NK-92 (cell line): ENCODE measurements around the gene TIGD6.
A peak's percentile ranks its signal among the peaks of the same experiment; 100 is the strongest.

Experiments used
- DNase-seq: peaks from one replicate; lab custom pipeline; 2025; ENCODE audit not compliant: unreplicated experiment; lab: John Stamatoyannopoulos, UW

Gene TIGD6

DNA sequence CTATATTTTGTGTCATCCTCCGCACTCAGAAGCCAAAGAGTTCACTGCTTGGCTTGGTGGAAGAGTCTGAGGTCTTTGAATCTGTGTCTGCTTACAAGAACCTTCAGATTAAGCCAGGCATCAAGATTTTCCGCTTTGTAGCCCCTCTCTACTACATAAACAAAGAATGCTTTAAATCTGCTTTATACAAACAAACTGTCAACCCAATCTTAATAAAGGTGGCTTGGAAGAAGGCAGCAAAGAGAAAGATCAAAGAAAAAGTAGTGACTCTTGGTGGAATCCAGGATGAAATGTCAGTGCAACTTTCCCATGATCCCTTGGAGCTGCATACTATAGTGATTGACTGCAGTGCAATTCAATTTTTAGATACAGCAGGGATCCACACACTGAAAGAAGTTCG, 19.2 kb downstream of the TIGD6 start:
- DNase-seq, result no peak

DNA sequence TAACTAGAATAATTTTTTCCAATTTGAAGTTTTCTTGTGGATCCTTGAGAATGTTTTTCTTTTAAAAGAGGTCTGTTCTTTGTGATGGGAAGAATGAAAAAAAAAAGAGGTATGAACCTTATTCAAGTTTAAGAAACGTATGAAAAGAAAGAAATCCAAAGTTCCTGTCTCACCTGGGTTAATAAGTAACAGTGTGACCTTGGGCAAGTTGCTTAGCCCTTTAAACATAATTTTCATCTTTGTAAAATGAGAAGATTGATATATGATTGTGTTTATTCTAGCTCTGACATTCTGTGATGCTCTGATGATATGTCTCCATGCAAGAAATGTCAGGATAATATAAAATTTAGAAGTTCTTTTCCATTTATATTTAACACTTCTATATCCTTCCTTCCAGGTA, 20.6 kb downstream of the TIGD6 start:
- DNase-seq, result no peak

DNA sequence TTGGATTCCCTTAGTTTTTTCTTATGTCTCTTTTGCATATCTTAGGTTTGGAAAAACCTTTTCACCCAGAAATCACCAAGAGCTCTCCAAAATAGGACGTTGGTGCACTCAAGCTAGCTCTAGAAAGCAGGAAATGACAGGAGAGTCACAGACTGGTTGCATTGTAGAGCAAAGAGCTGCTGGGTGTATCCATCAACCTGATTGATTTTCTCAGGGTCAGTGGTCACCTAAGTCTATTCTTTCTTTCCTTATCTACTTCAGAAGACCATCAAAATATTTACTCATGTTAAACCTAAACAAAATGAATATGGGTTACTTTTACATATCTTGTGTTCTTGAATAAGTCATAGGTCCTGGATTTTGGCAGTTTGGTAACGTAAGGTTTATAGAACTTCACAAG, 25.0 kb downstream of the TIGD6 start:
- no peak for DNase-seq

DNA sequence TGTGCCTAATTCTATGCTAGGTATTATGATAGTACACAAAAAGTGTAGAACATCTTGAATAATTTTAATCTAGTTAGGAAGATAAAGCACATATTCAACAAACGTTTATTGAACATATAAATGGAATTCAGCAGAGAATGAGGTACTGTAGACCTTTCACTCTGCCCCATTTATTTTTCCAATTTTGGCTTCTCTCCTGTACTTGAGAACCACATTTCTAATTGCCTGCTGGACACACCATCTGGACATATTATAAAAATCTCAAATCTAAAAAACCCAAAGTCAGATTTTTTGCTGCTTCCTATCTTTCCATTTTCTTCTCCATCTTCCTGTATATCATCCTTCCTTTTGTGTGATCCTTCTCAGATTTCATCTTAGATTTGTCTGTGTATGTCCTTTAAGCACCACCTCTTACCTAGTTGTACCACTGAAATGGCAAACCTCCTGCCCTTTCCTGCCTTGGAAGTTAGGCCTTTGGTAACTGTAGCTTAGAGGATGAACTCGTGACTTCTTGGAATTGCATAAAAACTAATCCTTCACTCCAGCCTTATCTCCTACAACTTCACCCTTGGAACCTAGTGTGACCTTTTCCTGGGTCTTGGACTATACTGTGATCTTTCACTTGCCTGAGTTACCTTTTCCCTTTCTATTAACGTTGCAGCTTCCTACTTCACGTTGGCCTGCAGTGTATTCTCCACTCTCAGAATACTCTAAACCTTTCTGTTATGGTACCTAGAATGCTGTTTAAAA, 31.1 kb downstream of the TIGD6 start:
- no peak for DNase-seq

DNA sequence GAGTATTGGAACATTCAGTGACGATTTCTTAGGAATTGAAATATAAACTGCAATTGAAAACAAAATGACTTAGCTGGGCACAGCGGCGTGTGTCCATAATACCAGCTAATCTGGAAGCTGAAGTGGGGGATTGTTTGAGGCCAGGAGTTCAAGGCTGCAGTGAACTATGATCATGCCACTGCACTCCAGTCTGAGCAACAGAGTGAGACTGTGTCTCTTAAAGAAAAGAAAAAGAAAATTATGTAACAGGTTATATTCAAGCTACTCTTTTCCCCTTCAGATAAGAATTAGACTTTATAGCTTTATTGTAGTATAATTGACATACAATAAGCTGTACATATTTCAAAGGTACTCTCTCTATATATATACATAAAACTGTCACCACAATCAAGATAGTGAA, 33.5 kb downstream of the TIGD6 start:
- no peak for DNase-seq

DNA sequence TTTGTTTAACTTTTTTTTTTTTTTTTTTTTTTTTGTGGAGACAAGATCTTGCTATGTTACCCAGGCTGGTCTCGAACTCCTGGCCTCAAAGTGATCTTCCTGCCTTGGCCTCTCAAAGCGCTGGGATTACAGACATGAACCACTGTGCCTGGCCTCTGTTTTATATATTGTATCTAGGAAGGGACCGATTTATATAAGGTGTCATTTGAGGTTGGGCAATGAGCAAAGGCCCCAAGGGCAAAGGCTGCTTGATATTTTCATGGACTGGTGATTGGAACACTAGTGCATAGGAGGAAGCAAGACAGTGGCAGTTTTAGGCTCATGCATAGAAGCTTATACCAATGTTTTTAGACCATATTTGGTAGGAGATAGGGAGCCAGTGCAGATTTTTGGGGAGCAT, 36.7 kb downstream of the TIGD6 start:
- no peak for DNase-seq

DNA sequence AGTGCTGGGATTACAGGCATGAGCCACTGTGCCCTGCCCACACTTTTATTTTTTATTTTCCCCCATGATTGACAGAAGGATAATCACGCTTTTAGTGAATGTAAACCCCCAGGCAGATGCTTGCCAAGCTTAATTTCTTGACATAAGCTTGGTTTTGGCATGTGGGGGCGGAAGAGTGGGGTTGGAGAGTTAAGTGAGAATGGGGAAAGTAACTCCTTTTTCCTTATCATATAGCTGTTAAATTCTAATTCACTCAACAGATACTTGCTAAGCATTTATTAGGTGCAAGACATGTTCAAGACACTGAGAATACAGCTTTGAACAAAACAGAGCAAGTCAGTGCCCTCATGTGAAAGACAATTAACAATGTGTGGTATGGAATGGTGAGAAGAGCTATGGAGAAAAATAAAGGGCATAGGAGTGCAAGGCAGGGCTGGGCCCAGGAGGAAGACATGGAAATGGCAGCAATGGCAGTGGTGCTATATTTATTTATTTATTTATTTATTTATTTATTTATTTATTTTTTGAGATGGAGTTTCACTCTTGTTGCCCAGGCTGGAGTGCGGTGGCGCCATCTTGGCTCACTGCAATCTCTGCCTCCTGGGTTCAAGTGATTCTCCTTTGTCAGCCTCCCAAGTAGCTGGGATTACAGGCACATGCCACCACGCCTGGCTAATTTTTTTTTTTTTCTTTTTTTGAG, 37.7 kb downstream of the TIGD6 start:
- no peak for DNase-seq

DNA sequence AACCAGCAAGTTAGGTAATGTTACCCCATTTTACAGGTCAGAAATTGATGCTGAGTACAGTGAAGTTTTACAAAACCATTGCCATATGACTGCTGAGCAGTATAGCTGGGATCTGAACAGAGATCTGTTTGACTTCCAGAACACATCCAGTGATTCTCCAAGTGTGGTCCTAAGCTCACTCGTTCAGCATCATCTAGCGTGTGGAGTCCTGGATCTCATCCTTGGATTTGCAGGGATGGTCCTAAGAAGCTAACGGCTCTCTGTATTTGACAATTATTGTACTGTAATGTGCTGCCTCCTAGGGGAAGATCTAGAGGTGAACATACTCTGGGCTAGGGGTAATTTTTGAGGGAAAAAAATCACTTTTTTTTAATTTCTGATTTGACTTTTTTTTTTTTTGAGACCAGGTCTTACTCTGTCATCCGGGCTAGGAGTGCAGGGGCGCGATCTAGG, 38.5 kb downstream of the TIGD6 start:
- DNase-seq, result no peak

DNA sequence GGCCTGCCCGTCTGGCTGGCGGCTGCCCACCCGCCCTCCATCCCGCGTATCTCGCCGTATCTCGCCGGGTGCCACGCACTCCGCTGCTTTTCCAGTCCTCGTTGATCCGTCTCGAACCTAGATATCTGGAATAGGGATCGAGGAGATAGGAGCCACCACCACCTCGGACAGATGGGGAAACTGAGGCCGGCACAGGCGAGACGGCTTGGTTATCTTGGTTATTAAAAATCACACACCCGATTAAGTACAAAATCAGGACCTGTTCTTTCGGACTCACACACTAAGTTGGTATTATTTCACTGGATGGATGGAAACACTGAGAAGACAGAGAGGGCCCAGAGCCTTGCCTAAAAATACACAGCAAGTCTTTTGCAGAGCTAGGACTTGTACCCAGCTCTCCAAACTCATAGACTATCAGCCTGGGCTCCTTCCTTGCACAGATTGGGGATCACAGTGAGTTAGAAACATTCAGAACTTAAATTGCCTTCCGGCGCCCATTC, 39.2 kb downstream of the TIGD6 start:
- no peak for DNase-seq

DNA sequence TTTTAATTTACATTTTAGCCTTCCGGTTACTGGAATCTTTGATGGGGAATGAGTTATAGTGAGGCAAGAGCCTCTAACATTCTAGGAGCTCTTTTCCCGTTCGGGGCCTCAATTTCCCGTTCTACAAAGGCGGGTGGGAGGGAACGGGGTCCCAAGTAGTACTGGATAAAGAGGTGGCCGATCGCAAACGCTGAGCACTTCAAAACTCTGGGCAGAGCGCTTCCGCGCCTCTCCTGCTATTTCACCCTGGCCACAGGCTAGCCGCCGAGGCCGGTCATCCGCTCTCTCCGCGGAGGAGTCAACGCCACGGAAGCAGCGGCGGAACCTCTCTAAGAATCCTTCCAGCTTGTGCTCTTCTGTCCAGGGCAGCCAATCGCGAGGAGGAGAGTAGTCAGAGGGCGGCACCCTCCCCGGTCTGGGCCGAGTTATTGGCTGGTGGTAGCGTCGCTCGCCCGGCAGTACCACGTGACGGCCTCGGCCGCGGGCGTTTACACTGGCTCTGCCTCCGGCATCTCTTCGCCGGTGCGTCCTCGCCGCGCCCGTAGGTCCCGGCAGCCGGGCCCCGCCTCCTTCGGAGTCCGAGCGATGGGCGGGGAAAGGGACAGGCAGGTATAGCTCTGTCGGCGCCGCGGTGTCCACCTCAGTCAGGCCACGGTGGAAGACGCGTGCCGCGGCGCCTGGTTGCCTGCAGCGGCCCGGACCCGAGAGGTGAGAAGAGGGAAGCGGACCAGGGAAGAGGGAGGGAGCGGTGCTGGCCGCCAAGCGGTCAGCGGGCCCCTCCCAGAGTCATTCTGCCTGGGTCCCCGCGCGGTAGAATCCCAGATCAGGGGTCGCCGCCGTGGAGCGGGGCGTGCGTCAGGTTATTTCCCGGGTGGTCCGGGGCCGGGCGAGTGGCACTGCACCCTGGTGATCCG, 39.9 kb downstream of the TIGD6 start, which contains the start of gene SLC26A2:
TSS of gene SLC26A2 (plus strand) at position 487 of the 914 bp plus-strand sequence. CDS start 16,895 bp downstream, outside the sequence.
- DNase-seq, result peak; percentile 38

DNA sequence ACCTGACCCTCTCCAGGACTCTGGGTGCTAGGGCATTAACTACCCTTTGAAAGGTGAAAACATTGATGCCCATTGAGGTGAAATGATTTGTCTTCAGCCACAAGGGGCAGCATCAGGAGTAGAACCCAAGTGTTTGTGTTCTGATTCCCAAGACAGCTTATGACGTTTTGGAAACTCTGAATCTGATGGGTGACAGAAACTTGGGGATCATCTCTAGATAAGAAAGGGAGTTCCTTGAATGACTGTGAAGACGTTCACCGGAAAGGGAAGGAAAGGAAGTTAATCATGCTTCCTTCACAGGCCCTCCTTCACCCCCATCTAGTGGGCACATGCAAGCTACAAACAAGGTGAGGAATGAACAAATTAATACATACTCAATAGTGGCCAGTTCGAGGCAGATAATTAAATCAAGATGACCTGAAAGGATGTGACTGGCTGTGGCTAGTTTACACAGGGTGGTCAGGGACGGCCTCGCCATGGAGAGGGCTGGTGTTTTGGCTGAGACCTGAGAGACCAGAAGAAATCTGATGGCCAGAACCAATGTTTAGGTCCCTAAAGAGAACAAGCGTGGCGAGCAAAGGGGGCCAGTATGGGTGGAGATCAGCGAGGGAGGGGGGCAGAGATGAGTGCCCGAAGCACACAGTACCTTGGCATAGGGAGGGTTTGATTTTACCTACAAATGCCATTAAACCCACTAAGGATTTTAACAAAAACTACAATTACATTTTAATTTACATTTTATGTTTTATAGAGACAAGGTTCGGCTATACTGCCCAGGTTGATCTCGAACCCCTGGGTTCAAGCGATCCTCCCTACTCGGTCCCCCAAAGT, 40.8 kb downstream of the TIGD6 start:
- no peak for DNase-seq

DNA sequence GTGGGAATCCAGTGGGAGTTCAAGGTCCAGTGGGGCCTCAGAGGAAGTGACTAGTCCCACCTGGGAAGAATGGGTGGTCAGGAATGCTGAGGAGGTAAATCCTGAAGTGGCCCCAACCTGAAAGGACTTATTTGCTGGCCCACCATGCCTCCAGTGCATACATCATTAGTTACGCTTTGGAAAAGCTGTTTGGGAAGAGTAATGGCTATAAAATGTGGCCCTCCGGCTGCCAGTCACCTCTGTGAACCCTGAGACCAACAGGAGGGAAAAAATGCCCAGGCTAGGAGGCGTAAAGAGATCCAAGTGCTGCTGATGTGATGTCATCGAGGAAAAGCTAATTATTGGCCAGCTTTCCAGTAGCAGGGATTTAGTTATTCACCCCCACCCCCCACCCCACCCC, 42.6 kb downstream of the TIGD6 start:
- DNase-seq, result no peak

DNA sequence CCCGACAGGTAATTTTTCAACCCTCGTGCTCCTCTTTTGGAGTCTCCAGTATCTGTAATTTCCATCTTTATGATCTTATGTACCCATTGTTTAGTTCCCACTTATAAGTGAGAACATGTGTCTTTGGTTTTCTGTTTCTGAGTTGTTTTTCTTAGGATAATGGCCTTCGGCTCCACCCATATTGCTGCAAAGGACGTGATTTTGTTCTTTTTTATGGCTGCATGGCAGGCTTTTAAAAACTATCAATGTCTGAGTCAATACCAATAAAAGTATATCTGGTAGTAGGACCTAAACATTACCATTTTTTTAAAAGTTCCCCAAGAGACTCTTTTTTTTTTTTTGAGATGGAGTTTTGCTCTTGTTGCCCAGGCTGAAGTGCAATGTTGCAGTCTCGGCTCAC, 43.8 kb downstream of the TIGD6 start:
- DNase-seq, result no peak

DNA sequence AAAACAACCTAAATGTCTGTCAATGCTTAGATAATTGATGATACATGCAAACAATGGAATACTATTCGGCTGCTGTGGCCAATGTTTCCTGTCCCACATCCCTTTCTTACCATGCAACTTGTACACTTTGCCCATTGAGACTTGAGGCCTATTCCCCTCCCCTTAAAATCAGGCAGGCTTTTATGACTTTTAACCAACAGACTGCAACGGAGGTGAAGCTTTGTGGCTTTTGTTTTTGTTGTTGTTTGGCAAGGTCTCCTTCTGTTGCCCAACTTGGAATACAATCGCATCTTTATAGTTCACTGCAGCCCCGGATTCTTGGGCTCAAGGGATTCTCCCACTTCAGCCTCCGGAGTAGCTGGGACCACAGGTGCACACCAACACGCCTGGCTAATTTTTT, 45.7 kb downstream of the TIGD6 start:
- DNase-seq, result no peak

DNA sequence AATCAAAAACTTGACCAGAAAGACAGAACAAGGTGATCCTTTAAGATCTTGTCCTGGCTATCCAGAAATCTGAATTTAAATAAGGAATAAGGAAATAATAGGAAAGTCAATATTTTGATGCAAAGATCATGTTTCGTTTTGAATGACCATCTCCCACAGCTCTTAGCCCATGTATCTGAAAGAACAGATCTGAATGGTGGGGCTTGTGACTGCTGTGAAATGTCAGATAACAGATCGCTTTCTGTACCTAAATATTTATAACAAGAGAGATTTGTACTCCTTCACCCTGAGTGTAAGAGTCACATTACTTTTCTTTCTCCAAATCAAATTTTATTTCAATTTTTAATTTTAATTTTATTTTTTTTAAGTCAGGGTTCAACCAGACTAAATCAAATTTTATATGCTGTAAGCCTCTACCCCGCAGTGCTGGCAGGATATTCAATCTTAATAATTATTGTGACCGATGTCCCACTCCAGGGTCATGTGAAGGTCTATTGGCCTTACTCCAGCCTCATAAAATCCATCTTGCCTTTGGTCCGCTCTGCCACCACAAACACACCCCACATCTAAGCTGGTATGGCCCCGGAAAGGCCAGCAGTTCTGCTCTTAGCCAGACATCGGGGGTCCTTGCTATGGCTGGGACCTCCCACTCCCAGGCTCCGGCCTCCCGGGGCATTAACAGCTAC, 46.9 kb downstream of the TIGD6 start:
- DNase-seq, result no peak

DNA sequence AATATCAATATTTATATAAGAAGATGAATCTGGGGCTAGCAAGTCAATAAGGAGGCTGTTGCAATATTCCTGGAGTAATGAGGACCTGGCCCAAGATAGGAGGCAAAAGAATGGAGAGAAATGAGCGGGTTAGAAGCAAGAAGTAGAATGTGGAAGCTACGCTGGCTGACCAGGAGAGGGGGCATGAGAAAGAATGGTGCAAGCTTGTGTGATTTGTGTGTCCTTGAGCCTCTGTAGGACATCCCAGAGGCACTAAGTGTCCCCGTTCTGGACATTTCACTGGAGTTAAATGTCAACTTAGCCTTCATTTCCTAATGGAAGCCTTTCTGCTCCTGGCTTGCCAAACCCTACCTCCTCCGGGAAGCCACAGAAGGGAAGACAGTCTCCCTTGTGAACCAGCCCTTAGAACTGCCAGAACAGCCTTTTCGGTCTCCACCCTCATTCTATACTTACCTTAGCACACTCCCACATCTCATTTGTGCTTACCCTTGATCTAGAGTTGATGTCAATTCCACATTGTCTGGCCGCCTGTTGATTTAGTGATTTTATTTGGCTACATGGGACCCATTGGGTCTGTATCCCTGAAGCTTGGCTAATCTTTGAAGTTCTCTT, 49.2 kb downstream of the TIGD6 start:
- DNase-seq, result no peak

DNA sequence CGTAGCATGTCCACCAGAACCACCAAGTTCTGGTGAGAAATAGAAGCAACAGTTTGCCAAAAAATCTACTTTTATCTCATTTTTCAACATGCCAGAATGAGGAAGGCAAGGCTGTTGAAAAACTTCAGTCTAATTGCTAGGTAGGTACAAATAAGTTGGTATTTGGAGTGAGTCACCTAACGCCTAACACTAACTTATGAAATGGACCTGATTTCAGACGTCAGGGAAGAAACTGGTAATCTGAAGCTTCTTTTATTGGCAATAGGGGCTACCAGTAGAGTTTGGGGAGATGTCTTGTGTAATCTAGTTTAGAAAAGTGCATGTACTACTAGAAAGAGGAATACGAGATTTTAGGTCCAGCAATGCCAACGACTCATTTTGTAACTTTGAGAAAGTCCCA, 51.5 kb downstream of the TIGD6 start:
- no peak for DNase-seq

DNA sequence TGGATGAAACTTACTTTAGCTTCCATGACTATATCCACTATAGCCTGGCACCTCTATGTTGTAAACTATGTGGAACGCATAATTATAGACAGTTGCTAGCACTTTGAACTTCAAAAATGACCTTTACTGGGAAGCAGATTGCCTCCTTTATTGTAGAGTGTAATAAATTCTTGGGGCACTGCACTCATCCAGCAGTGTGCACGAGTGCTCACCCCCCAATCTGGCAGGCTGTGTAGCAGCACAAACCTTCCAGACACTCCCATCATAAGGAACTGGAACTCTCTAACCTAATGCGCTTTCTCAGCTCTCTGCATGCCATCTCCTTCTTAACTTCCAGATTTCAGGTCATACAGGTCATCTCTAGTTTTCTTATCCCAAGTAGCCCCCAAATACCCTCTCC, 54.3 kb downstream of the TIGD6 start:
- DNase-seq, result no peak

DNA sequence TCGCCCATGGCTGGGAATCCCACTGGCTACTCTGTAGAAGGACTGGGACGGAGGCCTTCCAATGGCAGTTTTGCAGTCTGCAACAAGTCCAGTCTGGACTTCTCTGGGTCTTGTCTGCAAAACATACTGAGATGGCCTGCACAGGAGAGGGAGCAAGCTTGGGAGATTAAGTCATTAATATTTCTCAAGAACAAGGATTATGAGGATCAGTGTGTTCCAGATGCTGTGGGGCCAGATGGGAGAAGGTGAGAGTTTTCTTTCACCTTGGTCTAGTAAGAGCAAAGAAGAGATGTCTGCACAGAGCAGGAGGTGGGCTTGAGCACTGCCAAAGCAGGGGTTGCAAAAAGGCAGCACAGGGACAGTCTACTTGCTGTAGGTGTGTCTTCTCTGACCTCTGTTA, 55.8 kb downstream of the TIGD6 start, which contains the start of gene PDE6A:
TSS of gene PDE6A (minus strand) at position 128 of the 400 bp plus-strand sequence. CDS start at position 8, 120 bp downstream.
- DNase-seq, result no peak
